Measurements from ENCODE around the gene SLC23A1.

The SLC23A1 gene

DNA sequence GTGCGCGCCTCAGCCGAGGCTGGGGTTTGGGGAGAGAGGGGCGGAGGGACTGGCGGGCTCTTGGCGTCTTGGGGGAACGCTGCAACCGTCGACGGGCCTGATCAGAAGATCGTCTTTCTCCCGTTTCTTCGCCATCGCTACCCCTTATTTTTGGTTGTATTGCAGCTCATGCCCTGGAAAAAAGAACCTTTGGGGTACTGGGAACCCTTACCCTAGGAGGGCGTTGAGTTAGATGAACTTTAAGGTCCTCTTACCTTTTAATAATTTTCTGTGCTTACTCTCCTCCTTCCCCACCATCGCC is 40.7 kb downstream of the SLC23A1 start:
- FAIRE-seq = no peak
- DNase-seq (ENCODE audit: insufficient read length, low spot score) = peak; percentile 66
- no peak for TF ChIP-seq TAF1 (IDR thresholded peaks at IDR 0.05; ENCODE audit: low read depth, low read length)
- no peak for TF ChIP-seq POLR2AphosphoS5 (IDR thresholded peaks at IDR 0.05; ENCODE audit: low read depth, low read length)
- TF ChIP-seq POLR2A (IDR thresholded peaks at IDR 0.05; ENCODE audit: low read depth, low read length) = no peak
- TF ChIP-seq PAX5 (IDR thresholded peaks at IDR 0.05; ENCODE audit: insufficient read depth, low read length, severe bottlenecking) = no peak
- TF ChIP-seq POU2F2 (IDR thresholded peaks at IDR 0.05; ENCODE audit: low read depth, low read length) = no peak
- no peak for TF ChIP-seq SPI1 (IDR thresholded peaks at IDR 0.05; ENCODE audit: low read depth, low read length)

DNA sequence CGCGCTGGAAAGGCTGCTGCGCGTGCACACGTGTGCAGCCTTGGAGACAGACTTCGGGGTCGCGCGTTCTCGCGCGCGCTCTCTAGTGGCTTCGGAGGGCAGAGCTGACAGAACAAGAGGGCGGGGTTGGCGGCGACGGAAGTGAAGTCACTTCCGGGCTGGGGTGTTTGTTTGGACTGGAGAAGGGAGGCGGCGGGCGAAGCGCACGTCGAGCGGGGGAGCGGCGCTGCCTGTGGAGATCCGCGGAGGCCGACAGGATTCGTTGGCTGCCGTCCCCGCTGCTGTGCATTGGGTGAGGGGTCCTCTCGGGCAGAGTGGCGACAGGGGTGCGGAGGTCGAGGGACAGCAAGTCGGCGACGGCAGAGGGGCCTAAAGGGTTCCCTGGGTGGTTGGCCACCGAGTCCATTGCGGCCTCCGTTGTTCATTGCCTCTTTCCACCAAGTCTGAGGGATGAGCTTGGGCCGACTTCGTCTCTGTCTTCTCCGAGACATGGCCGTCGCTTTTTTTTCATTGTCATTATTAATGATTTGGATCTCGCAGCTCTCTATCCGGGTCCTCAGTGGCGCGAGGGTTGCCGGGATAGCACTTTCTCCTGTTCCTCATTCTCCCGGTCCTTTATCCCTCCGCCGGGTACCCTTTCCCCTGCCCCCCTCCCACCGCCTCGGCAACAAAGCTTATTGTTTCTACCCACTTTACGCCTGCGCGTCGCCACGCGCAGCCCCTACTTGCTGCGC is 41.2 kb downstream of the SLC23A1 start, which contains the start of gene PAIP2:
TSS of gene PAIP2 (plus strand) at position 166 of the 734 bp plus-strand sequence. CDS start 21,931 bp downstream, outside the sequence.
- peak; percentile 82 for DNase-seq (ENCODE audit: insufficient read length, low spot score)
- FAIRE-seq = peak; percentile 99

DNA sequence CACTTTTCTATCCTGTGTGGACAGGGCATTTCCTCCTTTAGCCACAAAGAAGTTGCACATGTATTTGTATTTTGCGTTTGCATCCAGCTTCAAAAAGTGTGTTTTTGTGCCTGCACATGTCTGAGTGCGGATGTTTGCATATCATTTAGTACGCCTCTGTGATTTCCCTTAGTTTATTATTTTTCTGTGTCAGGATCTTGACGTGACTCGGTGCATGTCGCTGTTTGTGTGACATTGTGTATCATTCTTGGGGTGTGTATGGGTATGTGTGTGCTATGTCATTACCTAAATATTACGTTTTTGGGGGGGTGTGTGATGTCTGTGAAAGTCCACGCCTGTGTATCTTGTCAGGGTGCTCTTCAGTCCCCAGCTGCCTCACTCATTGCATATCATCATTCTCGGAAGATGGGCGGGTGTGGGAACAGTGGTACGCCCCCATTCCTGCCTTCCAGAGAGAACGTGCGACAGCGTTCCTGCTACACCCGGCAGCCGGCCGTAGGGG is 41.9 kb downstream of the SLC23A1 start:
- FAIRE-seq (no peak), DNase-seq (ENCODE audit: insufficient read length, low spot score) (no peak)
- TF ChIP-seq POU2F2 (IDR thresholded peaks at IDR 0.05; ENCODE audit: low read depth, low read length) (no peak; the same call in 1 of the 2 replicates), POLR2A (IDR thresholded peaks at IDR 0.05; ENCODE audit: low read depth, low read length) (no peak), TAF1 (IDR thresholded peaks at IDR 0.05; ENCODE audit: low read depth, low read length) (no peak), PAX5 (IDR thresholded peaks at IDR 0.05; ENCODE audit: insufficient read depth, low read length, severe bottlenecking) (no peak), POLR2AphosphoS5 (IDR thresholded peaks at IDR 0.05; ENCODE audit: low read depth, low read length) (no peak), SPI1 (IDR thresholded peaks at IDR 0.05; ENCODE audit: low read depth, low read length) (no peak)

More for the DNA sequence above, 41.2 kb downstream of the SLC23A1 start, which contains the start of gene PAIP2:
- TF ChIP-seq POLR2AphosphoS5 (IDR thresholded peaks at IDR 0.05; ENCODE audit: low read depth, low read length) (peak; percentile 90), PAX5 (IDR thresholded peaks at IDR 0.05; ENCODE audit: insufficient read depth, low read length, severe bottlenecking) (no peak), POLR2A (IDR thresholded peaks at IDR 0.05; ENCODE audit: low read depth, low read length) (peak; percentile 89), POU2F2 (IDR thresholded peaks at IDR 0.05; ENCODE audit: low read depth, low read length) (peak; percentile 26; the same call in 1 of the 2 replicates), TAF1 (IDR thresholded peaks at IDR 0.05; ENCODE audit: low read depth, low read length) (peak; percentile 68; the same call in 1 of the 2 replicates), SPI1 (IDR thresholded peaks at IDR 0.05; ENCODE audit: low read depth, low read length) (peak; percentile 53)

DNA sequence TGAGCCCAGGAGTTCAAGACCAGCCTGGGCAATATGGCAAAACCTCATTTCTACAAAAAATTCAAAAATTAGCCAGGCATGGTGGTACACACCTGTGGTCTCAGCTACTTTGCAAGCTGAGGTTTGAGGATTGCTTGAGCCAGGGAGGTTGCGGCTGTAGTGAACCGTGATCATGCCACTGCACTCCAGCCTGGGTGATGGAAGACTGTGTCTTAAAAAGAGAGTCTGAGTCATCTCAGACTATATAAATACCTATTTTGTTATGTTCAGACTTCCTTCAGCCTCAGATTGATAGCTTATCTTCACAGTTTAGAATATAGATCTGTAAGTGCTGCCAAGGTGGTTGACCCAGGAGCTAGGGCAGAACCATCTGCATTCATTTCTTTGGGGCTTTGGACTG is 43.0 kb downstream of the SLC23A1 start:
- DNase-seq (ENCODE audit: insufficient read length, low spot score) = no peak
- TF ChIP-seq SPI1 (IDR thresholded peaks at IDR 0.05; ENCODE audit: low read depth, low read length) (no peak), POU2F2 (IDR thresholded peaks at IDR 0.05; ENCODE audit: low read depth, low read length) (no peak), TAF1 (IDR thresholded peaks at IDR 0.05; ENCODE audit: low read depth, low read length) (no peak), POLR2A (IDR thresholded peaks at IDR 0.05; ENCODE audit: low read depth, low read length) (no peak), PAX5 (IDR thresholded peaks at IDR 0.05; ENCODE audit: insufficient read depth, low read length, severe bottlenecking) (no peak), POLR2AphosphoS5 (IDR thresholded peaks at IDR 0.05; ENCODE audit: low read depth, low read length) (no peak)
- FAIRE-seq = no peak

DNA sequence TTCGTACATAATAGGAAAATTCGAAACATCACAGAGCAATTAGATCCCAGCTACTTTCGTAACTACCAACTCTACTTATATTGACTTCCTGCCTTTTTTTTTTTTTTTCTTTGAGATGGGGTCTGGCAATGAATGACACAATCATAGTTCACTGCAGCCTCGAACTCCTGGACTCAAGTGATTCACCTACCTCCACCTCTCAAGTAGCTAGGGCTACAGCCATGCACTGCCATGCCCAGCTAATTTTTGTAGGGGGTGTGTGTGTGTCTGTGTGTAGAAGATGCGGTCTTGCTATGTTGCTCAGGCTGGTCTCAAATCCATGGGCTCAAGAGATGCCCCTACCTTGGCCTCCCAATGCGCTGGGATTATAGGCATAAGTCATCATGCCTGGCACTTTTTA is 47.3 kb downstream of the SLC23A1 start:
- DNase-seq (ENCODE audit: insufficient read length, low spot score) (no peak), FAIRE-seq (no peak)
- TF ChIP-seq SPI1 (IDR thresholded peaks at IDR 0.05; ENCODE audit: low read depth, low read length) (no peak), POLR2AphosphoS5 (IDR thresholded peaks at IDR 0.05; ENCODE audit: low read depth, low read length) (no peak; the same call in none of the 2 replicates), TAF1 (IDR thresholded peaks at IDR 0.05; ENCODE audit: low read depth, low read length) (no peak), PAX5 (IDR thresholded peaks at IDR 0.05; ENCODE audit: insufficient read depth, low read length, severe bottlenecking) (no peak), POLR2A (IDR thresholded peaks at IDR 0.05; ENCODE audit: low read depth, low read length) (no peak), POU2F2 (IDR thresholded peaks at IDR 0.05; ENCODE audit: low read depth, low read length) (no peak)

Data from GM12891 (cell line).